C4-2B (cell line): ENCODE results near the gene IL17C.

ENCODE experiments used
- CTCF ChIP-seq: fragments of 450-650 bp; conservative IDR thresholded peaks from 2 replicates; pipeline ENCODE4 v1.5.1; 2017; ENCODE audit warnings: mild to moderate bottlenecking
- ZFX ChIP-seq: fragments of 450-650 bp; IDR thresholded peaks from 2 replicates; pipeline ENCODE4 v1.6.1; 2017

GRCh38 chr16:88651989-88652761 lies 13.8 kb downstream of the IL17C start:
- no peak for TF ChIP-seq CTCF
- TF ChIP-seq ZFX, result no peak
